ENCODE measurements around the gene SCFD1.
"Not testable (repeated sequence)": the region's sequence is repeated elsewhere in the genome, so short reads cannot be mapped to it uniquely, and the experiment has no call there.

SCFD1 gene

GRCh38 chr14:30673071-30673470, 51.0 kb downstream of the SCFD1 start:
- H3K4me3 ChIP-seq (ENCODE audit: low read depth, low read length): no peak overlapping the region
- no peak for TF ChIP-seq CTCF (IDR thresholded peaks at IDR 0.05; ENCODE audit: low read depth, low read length, missing control alignments)
- DNase-seq (ENCODE audit: low read depth): no peak

- no peak overlapping the region for H3K4me3 ChIP-seq (ENCODE audit: low read depth, low read length)
- no peak for TF ChIP-seq CTCF (IDR thresholded peaks at IDR 0.05; ENCODE audit: low read depth, low read length, missing control alignments)
- DNase-seq (ENCODE audit: low read depth): no peak
These were observed 56.9 kb downstream of the SCFD1 start for GRCh38 chr14:30678926-30679431.

- no peak for DNase-seq (ENCODE audit: low read depth)
- no peak overlapping the region for H3K4me3 ChIP-seq (ENCODE audit: low read depth, low read length)
- no peak for TF ChIP-seq CTCF (IDR thresholded peaks at IDR 0.05; ENCODE audit: low read depth, low read length, missing control alignments)
These were observed 57.9 kb downstream of the SCFD1 start for GRCh38 chr14:30680036-30680435.

- not testable (repeated sequence) for DNase-seq (ENCODE audit: low read depth); H3K4me3 ChIP-seq (ENCODE audit: low read depth, low read length)
These were observed 58.7 kb downstream of the SCFD1 start for GRCh38 chr14:30680776-30681175.

GRCh38 chr14:30681752-30682355, 59.7 kb downstream of the SCFD1 start:
- TF ChIP-seq CTCF (IDR thresholded peaks at IDR 0.05; ENCODE audit: low read depth, low read length, missing control alignments): no peak
- no peak overlapping the region for H3K4me3 ChIP-seq (ENCODE audit: low read depth, low read length)
- DNase-seq (ENCODE audit: low read depth): no peak

GRCh38 chr14:30690487-30691355, 68.6 kb downstream of the SCFD1 start:
- not testable (repeated sequence) for DNase-seq (ENCODE audit: low read depth); H3K4me3 ChIP-seq (ENCODE audit: low read depth, low read length)

- no peak overlapping the region for H3K4me3 ChIP-seq (ENCODE audit: low read depth, low read length)
- TF ChIP-seq CTCF (IDR thresholded peaks at IDR 0.05; ENCODE audit: low read depth, low read length, missing control alignments): no peak
- DNase-seq (ENCODE audit: low read depth): no peak
These were observed 69.8 kb downstream of the SCFD1 start for GRCh38 chr14:30691751-30692398.
